Measurements from ENCODE around the gene SPATC1L. TPM values are rescaled to one million over a fixed set of nuclear protein-coding genes. Genes with fewer than 3 reads are reported as not detected.
"Not testable (repeated sequence)": the region's sequence is repeated elsewhere in the genome, so short reads cannot be mapped to it uniquely, and the experiment has no call there.

The SPATC1L gene
- total RNA-seq, 2 donors from 2014 or later, result 10.0 to 11.0 TPM

DNA sequence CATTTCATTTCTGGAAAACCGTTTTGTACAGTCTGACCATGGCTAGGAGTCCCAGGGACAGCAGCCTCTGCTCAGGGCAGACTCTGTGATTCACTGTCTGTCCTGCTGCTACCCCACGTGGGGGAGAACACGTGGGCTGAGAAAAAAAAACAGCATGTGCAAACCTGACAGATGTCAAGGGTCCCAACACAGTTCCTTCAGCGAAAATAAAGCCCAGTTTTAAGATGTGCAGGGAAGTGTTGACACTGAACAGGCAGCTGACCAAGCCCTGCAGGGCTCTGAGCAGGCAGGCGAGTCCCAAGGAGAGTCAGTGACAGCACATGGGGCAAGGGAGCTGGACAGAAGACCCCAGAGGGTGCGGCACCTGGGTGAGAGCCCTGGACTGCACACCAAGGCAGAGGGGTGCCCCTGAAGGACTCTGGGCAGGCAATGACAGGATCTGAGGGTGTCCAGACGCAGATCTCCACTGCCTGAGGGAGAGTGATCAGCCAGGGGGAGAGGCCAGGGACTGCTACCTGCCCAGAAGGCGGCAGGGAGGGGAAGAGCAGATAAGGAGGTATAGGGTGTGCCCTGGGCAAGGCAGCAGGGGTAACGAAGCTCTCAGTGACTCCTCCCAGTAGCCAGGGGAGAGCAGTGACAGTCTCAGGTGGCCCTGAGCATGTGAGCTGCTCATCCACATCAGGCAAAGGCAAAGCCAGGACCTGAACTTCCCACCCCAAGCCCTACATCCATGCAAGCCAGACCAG is 5.1 kb upstream of the SPATC1L start:
- intact Hi-C loops (cut with DNase I), result loop anchor here in 1 of 2 donors (5.0 kb wide), 1 partner anchor 38 kb away; the partner anchor contains the start of gene LSS
- peak; percentile 19 for DNase-seq
- peak in 1 of 2 donors; percentile 31 for ATAC-seq

DNA sequence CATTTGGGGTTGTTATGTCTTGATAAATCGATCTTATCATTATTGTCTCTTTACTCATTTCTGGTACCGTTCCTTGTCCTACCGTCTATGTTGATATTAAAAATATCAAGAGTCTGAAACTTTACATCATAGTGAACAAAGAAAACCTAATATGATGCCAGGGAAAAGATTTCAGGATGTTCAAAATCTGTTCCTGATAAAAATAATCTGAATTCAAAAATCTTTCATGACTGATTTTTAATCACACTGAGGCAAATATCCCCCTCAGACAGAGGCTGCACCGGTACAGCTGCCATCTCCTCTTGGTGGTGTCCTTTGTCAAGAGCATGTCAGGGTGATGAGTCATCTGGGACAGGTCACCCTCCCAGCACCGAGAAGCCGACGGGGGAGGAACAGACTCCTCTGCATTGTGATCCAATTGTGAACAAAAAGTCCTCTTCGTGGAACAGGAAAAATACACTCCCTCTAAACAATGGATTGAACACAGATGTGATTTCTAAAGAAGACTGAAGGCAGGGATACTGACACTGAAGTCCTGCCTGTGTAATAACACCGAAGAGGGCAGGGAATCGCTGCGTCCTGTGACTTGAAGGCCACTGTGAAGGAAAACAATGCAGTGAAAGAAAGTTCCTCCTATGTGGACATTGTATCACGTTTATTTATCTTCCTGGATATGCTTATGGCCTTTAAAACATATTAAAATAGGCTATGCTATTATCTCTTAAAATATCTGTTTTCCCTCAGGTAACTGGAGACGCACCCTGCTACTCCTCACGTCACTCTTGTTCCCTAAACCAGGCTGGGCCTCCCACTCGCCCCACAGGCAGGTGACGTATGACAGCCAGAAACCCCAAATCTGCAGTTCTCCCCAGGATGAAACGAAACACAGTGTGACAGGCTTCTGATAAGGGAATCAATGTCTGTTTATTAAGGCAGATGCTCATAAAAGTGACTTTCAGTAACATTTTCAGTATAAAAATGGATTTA is 4.3 kb upstream of the SPATC1L start:
- DNase-seq (peak; percentile 66), ATAC-seq (peak; percentile 58)
- intact Hi-C loops (cut with DNase I), result loop anchor here in 1 of 2 donors (5.0 kb wide), 1 partner anchor 39 kb away; the partner anchor contains the start of gene LSS

DNA sequence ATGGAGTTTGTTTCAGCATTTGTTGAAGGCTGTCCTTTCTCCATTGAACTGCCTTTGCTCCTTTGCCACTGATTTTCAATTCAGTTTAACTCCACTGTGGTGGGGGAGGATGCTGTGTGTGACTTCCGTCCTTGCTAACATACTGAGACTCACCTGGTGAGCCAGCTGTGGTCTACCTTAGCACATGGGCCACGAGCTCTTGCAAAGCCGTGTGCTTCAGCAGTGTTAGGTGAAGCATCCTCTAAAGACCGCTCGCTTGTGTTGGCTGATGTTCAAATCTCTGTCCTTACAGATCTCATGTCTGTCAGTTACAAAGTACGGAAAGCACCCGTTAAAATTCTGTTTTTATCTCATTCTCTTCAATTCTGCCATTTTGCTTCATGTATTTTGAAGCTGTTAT is 3.6 kb upstream of the SPATC1L start:
- ATAC-seq (no peak), DNase-seq (no peak)

DNA sequence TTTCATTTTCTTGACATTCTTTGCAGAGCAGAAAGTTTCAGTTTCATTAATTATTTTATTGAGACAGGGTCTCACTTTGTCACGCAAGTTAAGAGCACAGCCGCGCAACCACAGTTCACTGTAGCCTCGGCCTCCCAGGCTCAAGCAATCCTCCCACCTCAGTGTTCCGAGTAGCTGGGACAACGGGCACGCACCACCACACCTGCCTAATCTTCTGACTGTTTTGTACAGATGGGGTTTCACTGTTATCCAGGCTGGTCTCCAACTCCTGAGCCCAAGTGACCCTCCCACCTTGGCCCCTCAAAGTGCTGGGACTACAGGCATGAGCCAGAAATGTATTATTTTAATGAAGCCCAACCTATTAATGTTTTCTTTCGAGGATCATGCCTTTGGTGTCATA is 3.0 kb upstream of the SPATC1L start:
- intact Hi-C loops (cut with DNase I), result loop anchor here in 1 of 2 donors (5.0 kb wide), 1 partner anchor 40 kb away; the partner anchor contains the start of gene LSS
- ATAC-seq, result no peak
- no peak for DNase-seq

More for the DNA sequence above, 3.6 kb upstream of the SPATC1L start:
- intact Hi-C loops (cut with DNase I), result loop anchor here in 1 of 2 donors (5.0 kb wide), 1 partner anchor 39 kb away; the partner anchor contains the start of gene LSS

DNA sequence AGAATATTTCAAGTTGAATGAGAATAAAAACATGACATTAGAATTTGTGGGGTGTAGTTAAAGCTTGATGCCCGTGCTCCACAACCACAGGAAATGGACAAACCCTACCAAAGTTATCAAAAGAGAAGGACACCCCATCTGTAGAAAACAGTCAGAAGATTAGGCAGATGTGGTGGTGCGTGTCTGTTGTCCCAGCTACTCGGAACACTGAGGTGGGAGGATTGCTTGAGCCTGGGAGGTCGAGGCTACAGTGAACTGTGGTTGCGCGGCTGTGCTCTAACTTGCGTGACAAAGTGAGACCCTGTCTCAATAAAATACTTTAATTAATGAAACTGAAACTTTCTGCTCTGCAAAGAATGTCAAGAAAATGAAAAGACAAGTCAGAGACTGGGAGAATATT is 1.5 kb upstream of the SPATC1L start:
- ATAC-seq (no peak), DNase-seq (no peak)
- intact Hi-C loops (cut with DNase I), result loop anchor here in 1 of 2 donors (5.0 kb wide), 1 partner anchor 42 kb away; the partner anchor contains the start of gene LSS

DNA sequence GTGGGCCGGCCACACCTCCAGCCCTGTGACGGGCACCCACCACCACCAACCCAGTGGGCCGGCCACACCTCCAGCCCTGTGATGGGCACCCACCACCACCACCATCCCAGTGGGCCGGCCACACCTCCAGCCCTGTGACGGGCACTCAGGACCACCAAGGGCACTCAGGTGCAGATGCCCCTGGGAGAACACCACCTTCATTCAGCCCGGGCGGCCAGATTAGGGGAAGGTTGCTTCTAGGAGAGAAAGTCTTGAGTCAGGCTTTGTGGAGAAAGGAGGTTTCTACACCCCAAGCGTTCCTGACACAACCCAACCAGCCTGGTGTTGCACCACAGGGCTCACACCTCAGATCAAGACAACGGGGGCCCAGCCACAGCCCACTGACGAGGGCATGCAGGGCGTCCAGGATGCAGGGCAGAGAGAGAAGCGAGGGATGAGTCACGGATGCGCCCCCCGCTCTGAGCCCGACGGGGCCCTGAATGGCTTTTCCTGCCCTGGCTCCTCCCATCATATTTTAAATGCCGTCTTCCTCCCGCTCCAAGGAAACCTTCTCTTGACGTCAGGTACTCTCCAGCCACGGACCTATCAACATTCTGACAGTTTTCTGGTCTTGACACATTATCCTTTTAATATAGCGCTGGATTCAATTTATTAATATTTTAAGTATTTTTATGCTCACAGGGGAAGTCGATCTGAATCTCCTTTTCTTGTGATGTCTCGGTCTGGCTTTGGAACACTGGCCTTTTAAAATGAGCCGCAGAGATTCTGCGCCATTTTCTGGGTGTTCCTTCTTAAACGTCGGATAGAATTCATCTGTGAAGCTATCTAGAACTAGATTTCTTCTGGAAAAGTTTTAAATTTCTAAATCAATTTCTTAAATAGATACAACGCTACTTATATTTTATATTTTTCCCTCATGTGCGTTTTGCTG is 631 bp upstream of the SPATC1L start:
- DNase-seq, result peak; percentile 91
- intact Hi-C loops (cut with DNase I), result loop anchor here in 1 of 2 donors (5.0 kb wide), 1 partner anchor 42 kb away; the partner anchor contains the start of gene LSS
- peak; percentile 67 to 77 for ATAC-seq

DNA sequence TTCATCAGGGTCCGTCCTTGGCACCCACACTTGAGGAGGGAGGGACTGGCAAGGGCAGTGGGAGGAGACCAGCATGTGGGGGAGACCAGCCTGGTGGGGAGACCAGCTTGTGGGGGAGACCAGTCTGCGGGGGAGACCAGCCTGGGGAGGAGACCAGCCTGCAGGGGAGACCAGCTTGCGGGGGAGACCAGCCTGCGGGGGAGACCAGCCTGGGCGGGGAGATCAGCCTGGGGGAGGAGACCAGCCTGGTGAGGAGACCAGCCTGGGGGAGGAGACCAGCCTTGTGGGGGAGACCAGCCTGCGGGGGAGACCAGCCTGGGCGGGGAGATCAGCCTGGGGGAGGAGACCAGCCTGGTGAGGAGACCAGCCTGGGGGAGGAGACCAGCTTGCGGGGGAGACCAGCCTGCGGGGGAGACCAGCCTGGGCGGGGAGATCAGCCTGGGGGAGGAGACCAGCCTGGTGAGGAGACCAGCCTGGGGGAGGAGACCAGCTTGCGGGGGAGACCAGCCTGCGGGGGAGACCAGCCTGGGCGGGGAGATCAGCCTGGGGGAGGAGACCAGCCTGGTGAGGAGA is 836 bp downstream of the SPATC1L start:
- intact Hi-C loops (cut with DNase I); DNase-seq; ATAC-seq: not testable (repeated sequence)

DNA sequence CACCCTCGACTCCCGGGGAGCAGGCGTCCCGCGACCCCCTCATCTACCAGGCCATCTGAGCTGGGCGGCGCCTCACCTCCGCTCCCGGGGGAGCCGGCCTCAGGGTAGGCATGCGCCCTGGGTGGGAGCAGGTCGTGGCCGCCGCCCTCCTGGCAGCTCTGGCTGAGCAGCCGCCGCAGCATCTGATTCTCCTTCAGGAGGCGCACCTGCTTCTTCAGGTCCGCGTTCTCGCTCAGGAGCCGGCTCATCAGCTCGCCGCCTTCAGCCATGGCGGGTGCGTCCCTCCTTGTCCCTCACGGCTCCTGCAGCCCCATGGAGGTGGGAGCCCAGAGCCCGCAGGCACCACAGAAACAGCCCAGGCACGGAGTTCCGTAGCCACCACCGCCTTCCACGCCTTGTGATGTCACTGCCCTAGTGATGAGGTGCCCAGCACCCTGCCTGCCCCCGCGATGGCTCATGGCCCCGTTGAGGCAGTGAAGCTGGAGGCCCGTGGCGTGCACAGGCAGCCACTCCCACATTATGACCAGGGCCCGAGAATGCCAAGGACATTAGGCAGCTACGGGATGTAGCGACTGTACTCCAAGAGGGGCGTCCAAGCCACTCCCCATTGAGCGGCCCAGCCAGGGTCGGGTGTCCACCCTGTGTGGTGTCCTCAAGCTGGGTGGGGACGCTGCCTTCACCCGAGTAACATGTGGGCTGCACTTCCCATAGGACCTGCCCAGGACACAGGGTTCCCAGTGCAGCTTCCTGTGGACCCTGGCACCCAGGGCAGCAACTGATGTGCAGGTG is 1.5 kb downstream of the SPATC1L start:
- intact Hi-C loops (cut with DNase I), result no loop called here
- peak in 1 of 2 donors; percentile 5 for ATAC-seq
- peak; percentile 46 for DNase-seq

DNA sequence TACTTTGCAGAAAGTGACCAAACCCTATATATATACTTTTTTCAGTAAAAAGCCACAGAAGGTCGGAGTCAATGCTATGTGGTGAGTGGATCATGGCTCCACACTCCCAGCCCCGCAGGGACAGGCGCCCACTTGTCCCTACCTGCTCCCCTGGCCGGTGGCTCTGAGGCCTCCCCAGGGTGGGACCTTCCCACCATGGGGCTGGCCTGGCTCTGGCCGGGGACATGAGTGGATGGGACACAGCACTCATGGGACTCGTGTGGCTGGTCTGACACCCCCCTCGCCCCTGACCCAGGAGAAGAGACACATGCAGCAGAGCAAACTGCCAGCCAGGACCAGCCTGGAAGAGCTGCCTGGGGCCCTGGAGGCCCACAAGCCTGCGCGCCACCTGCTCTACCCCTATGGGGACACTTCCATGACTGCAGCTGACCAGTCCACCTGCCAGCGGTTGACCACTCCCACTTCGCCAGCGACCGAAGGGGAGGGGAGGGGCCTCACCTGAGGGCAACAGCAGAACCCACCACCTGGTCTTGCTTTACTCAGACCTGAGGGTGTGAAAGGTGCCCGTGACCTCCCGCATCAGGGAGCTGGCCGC is 2.2 kb downstream of the SPATC1L start:
- ATAC-seq (no peak), DNase-seq (no peak)
- intact Hi-C loops (cut with DNase I), result no loop called here

DNA sequence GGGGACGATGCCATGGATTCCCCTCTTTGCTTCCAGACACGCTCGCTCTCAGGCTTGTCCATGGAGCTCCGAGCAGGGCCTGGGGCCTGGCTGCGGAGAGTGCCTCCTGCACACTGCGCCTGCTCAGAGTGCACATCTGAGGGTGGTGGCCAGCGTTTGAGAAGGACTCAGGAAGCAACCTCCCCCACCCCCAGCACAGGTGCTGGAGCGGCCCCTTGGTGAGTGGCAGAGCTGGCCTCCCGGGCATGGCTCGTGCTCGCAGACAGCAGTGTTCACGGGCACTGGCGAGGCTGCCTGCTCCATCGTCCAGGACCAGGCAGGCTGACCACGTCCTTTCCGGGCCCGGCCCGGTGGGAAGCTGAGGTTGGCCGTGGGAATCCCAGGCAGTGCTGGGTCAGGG is 2.8 kb downstream of the SPATC1L start:
- ATAC-seq (no peak), DNase-seq (no peak)
- intact Hi-C loops (cut with DNase I), result no loop called here

DNA sequence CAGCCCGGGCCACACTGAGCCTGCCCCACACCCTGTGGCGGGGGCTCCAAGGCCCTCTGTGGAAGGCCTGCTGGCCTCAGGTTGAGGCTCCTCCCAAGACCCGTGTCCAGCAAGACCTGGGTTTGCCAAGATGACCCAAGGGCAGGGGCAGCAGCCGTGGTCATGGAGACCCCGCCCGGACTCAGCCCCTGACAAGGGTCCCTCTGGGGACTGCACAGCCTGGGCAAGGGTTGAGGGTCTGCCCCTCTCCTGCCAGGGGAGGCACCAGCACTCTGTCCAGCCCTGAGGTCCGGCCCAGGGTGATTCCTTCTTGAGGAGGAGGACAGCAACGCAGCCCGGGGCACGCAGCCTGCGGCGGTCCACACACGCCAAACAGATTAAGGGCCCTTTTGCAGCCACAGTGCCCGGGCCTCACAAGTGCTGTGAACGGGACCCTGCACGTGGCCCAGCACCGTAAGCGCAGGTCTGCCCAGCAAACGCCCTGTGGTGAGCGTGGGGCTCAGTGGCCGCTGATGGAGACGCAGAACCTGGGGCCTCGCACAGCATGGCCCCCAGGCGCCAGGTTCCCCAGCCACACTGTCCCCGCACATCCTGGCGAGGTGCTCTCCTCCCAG is 3.4 kb downstream of the SPATC1L start:
- intact Hi-C loops (cut with DNase I), result no loop called here
- ATAC-seq, result no peak
- DNase-seq, result no peak

DNA sequence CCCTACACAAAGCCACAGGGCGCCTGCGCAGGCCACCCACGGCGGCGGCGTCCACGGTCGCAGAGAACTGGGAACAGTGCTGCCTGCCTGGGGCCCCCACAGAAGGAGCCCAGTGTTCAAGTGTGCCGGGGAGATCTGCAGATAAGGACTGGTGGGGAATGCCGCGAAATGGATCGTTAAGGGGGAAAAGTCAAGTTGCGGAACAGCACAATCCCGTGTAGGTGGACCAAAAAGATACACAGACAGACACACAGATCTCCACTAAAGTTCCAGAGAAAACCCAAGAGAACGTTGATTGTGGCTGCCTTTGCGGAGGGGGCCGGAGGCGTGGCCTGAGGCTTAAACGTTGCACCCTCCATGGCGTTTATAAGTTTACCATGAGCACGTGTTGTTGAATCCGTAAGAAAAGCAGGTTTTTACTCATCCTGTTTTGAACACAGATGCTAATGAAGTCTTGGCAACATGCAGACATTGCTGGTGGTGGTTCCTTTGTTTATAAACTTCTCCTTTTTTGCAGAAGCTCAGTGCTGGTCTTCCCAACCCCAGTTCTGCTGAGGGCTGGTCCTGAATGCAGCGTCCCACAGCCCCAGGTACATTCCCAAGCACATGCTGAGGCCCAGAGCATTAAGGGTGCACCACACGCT is 4.1 kb downstream of the SPATC1L start:
- intact Hi-C loops (cut with DNase I), result no loop called here
- DNase-seq (no peak), ATAC-seq (no peak)

DNA sequence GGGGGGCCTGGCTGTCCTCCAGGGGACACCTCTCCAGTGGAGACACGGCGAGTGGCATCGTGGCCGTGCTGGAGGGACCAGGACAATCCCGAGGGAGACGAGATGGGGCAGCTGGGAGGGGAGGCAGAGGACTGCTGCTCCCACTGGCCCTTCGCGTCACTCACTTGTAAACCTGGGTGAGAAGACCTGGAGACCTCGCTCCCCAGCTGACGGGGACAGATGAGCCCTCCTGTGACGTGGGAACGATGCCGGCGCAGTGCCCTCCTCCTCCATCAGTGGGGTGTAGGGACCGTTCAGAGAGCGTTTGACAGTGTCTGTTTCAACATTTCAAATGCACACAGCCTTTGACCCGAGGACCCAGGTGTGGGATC is 4.6 kb downstream of the SPATC1L start:
- DNase-seq (no peak), ATAC-seq (no peak)
- intact Hi-C loops (cut with DNase I), result no loop called here

DNA sequence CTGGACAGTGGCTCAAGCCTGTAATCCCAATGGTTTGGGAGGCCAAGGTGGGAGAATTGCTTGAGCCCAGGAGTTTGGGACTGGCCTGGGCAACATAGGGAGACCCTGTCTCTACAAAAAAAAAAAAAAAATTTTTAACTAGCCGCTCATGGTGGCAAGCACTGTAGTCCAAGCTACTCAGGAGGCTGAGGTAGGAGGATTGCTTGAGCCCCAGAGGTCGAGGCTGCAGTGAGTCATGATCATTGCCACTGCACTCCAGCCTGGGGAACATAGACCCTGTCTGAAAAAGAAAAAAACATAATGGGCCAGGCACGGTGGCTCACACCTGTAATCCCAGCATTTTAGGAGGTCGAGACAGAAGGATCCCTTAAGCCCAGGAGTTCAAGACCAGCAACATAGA is 5.3 kb downstream of the SPATC1L start:
- intact Hi-C loops (cut with DNase I), result no loop called here
- DNase-seq, result no peak
- no peak for ATAC-seq

DNA sequence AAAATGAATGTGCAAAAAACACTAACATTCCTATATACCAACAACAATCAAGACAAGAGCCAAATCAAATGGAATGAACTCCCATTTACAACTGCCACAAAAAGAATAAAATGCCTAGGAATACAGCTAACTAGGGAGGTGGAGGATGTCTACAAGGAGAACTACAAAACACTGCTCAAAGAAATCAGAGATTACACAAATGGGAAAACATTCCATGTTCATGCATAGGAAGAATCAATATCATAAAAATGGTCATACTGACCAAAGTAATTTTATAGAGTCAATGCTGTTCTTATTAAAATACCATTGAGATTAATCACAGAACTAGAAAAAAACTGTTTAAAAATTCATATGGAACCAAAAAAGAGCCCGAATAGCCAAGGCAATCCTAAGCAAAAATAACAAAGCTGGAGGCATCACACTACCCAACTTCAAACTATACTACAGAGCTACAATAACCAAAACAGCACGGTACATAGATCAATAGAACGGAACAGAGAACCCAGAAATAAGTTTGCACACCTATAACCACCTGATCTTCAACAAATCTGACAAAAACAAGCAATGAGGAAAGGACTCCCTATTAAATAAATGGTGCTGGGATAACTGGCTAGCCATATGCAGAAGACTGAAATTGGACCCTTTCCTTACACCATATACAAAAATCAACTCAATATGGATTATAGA is 7.7 kb downstream of the SPATC1L start:
- DNase-seq; ATAC-seq; intact Hi-C loops (cut with DNase I): not testable (repeated sequence)

DNA sequence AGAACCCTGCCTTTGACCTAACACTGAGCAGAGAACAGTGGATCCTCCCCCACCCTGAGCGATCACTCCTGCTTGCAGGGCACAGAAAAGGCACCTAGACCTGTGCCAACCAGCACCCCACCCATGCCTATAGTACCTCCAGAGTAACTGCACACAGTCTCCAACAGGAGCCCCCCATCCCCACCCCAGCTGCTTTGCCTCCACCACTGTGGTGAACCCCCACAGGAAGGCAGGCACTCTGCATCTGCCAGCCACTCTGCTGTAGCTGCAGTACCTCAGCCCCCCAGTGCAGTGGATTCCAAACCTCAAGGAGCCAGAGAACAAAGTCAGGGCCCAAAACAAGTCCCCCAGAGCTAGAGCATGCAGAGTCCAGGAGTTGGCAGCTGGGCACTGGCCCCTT is 10.7 kb downstream of the SPATC1L start:
- no peak for DNase-seq
- intact Hi-C loops (cut with DNase I), result no loop called here
- ATAC-seq, result no peak
